Measurements from ENCODE around the gene CCDC177. TPM values are rescaled to one million over a fixed set of nuclear protein-coding genes. Genes with fewer than 3 reads are reported as not detected.

CCDC177 gene
- total and polyA plus RNA-seq, 11 donors: 0.06 TPM; not detected in 10

DNA sequence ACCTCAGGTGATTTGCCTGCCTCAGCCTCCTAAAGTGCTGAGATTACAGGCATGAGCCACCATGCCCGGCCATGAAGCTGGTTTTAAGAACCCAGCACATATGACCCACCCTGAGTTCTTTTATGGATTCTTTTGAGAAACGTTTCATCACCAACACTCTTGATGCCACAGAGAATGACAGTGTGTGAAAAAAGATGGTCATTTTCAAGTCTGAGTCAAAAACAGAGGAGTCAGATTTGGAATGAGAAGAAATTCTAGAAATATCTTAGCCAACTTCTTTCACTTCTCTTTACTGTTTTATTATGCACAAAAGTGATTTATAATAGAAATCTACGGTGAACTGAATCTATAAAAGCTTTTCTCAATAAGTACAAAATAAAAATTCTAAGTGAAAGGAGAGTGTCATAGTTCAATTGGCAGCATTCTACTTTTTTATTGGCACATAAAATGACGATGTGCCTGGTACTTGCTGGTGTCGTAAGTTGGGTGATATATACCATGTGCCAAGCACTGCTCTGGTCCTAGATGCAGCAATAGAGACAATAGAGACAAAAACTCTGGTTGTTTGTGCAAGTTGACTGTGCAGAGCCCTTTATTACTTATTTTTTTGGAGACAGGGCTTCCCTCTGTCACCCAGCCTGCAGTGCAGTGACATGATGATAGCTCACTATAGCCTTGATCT is 33.9 kb downstream of the CCDC177 start:
- 74 to 82% (median 78%) methylated on average over 5 of the region's 5 CpGs for WGBS, 4 donors
- intact Hi-C loops (cut with DNase I): no loop called here

GRCh38 chr14:69539631-69540410 is 34.9 kb downstream of the CCDC177 start:
- ATAC-seq: no peak

More for the DNA sequence above, 33.9 kb downstream of the CCDC177 start:
- peaks cover 0 to 7% (median 0%) of the 10 kb centered on the region in 9 donors for H3K27me3 ChIP-seq
- no peak overlapping the region for H3K4me3 ChIP-seq
- TF ChIP-seq POLR2A (IDR thresholded peaks at IDR 0.05): no peak
- TF ChIP-seq, protein P1, sequence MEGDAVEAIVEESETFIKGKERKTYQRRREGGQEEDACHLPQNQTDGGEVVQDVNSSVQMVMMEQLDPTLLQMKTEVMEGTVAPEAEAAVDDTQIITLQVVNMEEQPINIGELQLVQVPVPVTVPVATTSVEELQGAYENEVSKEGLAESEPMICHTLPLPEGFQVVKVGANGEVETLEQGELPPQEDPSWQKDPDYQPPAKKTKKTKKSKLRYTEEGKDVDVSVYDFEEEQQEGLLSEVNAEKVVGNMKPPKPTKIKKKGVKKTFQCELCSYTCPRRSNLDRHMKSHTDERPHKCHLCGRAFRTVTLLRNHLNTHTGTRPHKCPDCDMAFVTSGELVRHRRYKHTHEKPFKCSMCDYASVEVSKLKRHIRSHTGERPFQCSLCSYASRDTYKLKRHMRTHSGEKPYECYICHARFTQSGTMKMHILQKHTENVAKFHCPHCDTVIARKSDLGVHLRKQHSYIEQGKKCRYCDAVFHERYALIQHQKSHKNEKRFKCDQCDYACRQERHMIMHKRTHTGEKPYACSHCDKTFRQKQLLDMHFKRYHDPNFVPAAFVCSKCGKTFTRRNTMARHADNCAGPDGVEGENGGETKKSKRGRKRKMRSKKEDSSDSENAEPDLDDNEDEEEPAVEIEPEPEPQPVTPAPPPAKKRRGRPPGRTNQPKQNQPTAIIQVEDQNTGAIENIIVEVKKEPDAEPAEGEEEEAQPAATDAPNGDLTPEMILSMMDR (IDR thresholded peaks at IDR 0.05): no peak
- no peak for DNase-seq
- no peaks in the 10 kb centered on the region for H3K36me3 ChIP-seq
- no peaks in the 10 kb centered on the region for H3K9me3 ChIP-seq
- H3K27ac ChIP-seq: peak overlapping the region in 1 of 12 donors; percentile 18
- no peak for ATAC-seq
- H3K4me1 ChIP-seq: peaks cover 0 to 14% (median 0%) of the 10 kb centered on the region in 12 donors

GRCh38 chr14:69538766-69539165 is 35.9 kb downstream of the CCDC177 start:
- H3K36me3 ChIP-seq: no peaks in the 10 kb centered on the region
- 89 to 98% (median 95%) methylated on average over 1 of the region's 1 CpG for WGBS, 4 donors
- no peak for ATAC-seq
- peaks cover 0 to 8% (median 0%) of the 10 kb centered on the region in 12 donors for H3K4me1 ChIP-seq
- no peak overlapping the region for H3K27ac ChIP-seq
- no peak overlapping the region for H3K4me3 ChIP-seq
- no peak for DNase-seq
- intact Hi-C loops (cut with DNase I): loop anchor here in 3 of 10 donors (5.0 to 10.0 kb wide), 3 partner anchors 34 to 489 kb away; partner anchors contain the start of gene CCDC177 (in 1 of the 3)
- peaks cover 0 to 18% (median 2%) of the 10 kb centered on the region in 9 donors for H3K27me3 ChIP-seq
- no peak for TF ChIP-seq POLR2A (IDR thresholded peaks at IDR 0.05)
- TF ChIP-seq, protein P1 (IDR thresholded peaks at IDR 0.05): no peak
- H3K9me3 ChIP-seq: no peaks in the 10 kb centered on the region

More at GRCh38 chr14:69539631-69540410, 34.9 kb downstream of the CCDC177 start:
- no peak for DNase-seq
- WGBS, 4 donors: 70 to 79% (median 75%) methylated on average over 6 of the region's 6 CpGs
- intact Hi-C loops (cut with DNase I): loop anchor here in 3 of 10 donors (5.0 to 10.0 kb wide), 3 partner anchors 32 to 487 kb away; partner anchors contain the start of gene CCDC177 (in 1 of the 3)
- Histone ChIP-seq H3K4me3 (no peak overlapping the region), H3K9me3 (no peaks in the 10 kb centered on the region), H3K36me3 (no peaks in the 10 kb centered on the region), H3K27me3 (peaks cover 0 to 8% (median 0%) of the 10 kb centered on the region in 9 donors), H3K4me1 (peaks cover 0 to 14% (median 0%) of the 10 kb centered on the region in 12 donors), H3K27ac (peak overlapping the region in 1 of 12 donors; percentile 18)
- TF ChIP-seq POLR2A (IDR thresholded peaks at IDR 0.05): no peak
- TF ChIP-seq, protein P1 (IDR thresholded peaks at IDR 0.05): no peak

DNA sequence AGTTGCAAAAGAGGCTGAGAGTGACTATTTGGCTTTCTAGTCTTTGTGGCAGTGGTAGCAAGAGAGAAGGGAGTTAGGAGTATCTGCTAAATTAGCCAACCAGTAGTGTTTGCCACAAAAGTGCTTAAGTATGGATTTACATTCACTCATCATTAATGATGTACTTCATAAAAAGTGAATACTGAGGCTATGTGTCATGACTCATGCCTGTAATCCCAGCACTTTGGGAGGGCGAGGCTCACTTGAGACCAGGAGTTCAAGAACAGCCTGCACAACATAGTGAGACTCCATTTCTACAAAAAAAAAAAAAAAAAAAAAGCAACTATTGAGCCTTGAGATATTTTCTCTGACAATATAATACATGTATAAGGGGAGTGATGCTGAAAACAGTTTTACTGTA is 36.8 kb downstream of the CCDC177 start:
- Histone ChIP-seq H3K9me3 (no peaks in the 10 kb centered on the region), H3K36me3 (no peaks in the 10 kb centered on the region), H3K4me3 (no peak overlapping the region), H3K27me3 (peaks cover 0 to 23% (median 2%) of the 10 kb centered on the region in 9 donors), H3K4me1 (peaks cover 0 to 5% (median 0%) of the 10 kb centered on the region in 12 donors), H3K27ac (no peak overlapping the region)
- no peak for TF ChIP-seq POLR2A (IDR thresholded peaks at IDR 0.05)
- TF ChIP-seq, protein P1 (IDR thresholded peaks at IDR 0.05): no peak
- WGBS, 4 donors: 76 to 100% (median 84%) methylated on average over 1 of the region's 1 CpG
- intact Hi-C loops (cut with DNase I): loop anchor here in 3 of 10 donors (5.0 to 10.0 kb wide), 3 partner anchors 34 to 489 kb away; partner anchors contain the start of gene CCDC177 (in 1 of the 3)
- no peak for ATAC-seq
- DNase-seq: no peak
